Activated T-helper 1 cell treated with anti-CD3 and anti-CD28 coated beads, Interleukin-12 subunit alpha, Interleukin-12 subunit beta, Interleukin-2, Interleukin-4 antibody, amounts not matched to agents 30 ng/mL and 10 ng/mL and 1 ng/mL, durations not matched to agents 14 hours and 24 hours and 36 hours (primary cell): Measurements from ENCODE around the gene MRPS15. TPM values are rescaled to one million over a fixed set of nuclear protein-coding genes. Genes with fewer than 3 reads are reported as not detected.
A peak's percentile ranks its signal among the peaks of the same experiment; 100 is the strongest.
"Not testable (repeated sequence)": the region's sequence is repeated elsewhere in the genome, so short reads cannot be mapped to it uniquely, and the experiment has no call there.

Source experiments
- DNase-seq: peaks from one replicate; pipeline ENCODE4 v3.0.0; 2021; ENCODE audit warnings: low spot score
- H3K27ac Mint-ChIP-seq: one replicate; pipeline ENCODE4 v1.8.0; 2021; ENCODE audit warnings: mild to moderate bottlenecking, mixed read lengths
- H3K27me3 Mint-ChIP-seq: one replicate; pipeline ENCODE4 v1.8.0; 2022; ENCODE audit warnings: mild to moderate bottlenecking, moderate library complexity, mixed read lengths; ENCODE audit not compliant: insufficient read depth
- H3K36me3 Mint-ChIP-seq: one replicate; pipeline ENCODE4 v1.8.0; 2021; ENCODE audit warnings: low read depth, mixed read lengths
- H3K4me1 Mint-ChIP-seq: one replicate; pipeline ENCODE4 v1.8.0; 2021; ENCODE audit warnings: low read depth, mixed read lengths
- H3K4me3 Mint-ChIP-seq: one replicate; pipeline ENCODE4 v1.8.0; 2021; ENCODE audit warnings: mild to moderate bottlenecking, moderate library complexity, mixed read lengths
- H3K9me3 Mint-ChIP-seq: one replicate; pipeline ENCODE4 v1.8.0; 2021; ENCODE audit warnings: mixed read lengths
- intact Hi-C: fragments of 100-400 bp; cut with micrococcal nuclease; formaldehyde crosslinking; loops from one replicate; pipeline ENCODE4 v1.15.1; 2024
- total RNA-seq: library from RNA; stranded (reverse); gene quantifications from 2 replicates; pipeline ENCODE4 v1.2.3, GENCODE V29; 2022

The MRPS15 gene
- total RNA-seq, 1 donor from 2014 or later = 121 TPM

GRCh38 chr1:36480161-36480560 is 16.0 kb upstream of the MRPS15 start:
- intact Hi-C loops = no loop called here
- Mint-ChIP-seq H3K4me1 (peaks cover 21% of the 10 kb centered on the region), H3K27ac (no peak overlapping the region), H3K27me3 (no peaks in the 10 kb centered on the region), H3K36me3 (no peaks in the 10 kb centered on the region), H3K4me3 (no peak overlapping the region), H3K9me3 (no peaks in the 10 kb centered on the region)
- DNase-seq = no peak

- no peaks in the 10 kb centered on the region for H3K9me3 Mint-ChIP-seq
- no peaks in the 10 kb centered on the region for H3K36me3 Mint-ChIP-seq
- DNase-seq = no peak
- no peak overlapping the region for H3K4me3 Mint-ChIP-seq
- no peak overlapping the region for H3K27ac Mint-ChIP-seq
- intact Hi-C loops = no loop called here
- peaks cover 24% of the 10 kb centered on the region for H3K4me1 Mint-ChIP-seq
- H3K27me3 Mint-ChIP-seq = no peaks in the 10 kb centered on the region
Observed at GRCh38 chr1:36479505-36480051, 15.4 kb upstream of the MRPS15 start.

GRCh38 chr1:36477615-36478014 is 13.4 kb upstream of the MRPS15 start:
- H3K4me3 Mint-ChIP-seq = not testable (repeated sequence)

GRCh38 chr1:36476945-36477344 is 12.8 kb upstream of the MRPS15 start:
- Mint-ChIP-seq H3K4me1 (peaks cover 26% of the 10 kb centered on the region), H3K4me3 (no peak overlapping the region), H3K27ac (no peak overlapping the region), H3K36me3 (no peaks in the 10 kb centered on the region), H3K27me3 (no peaks in the 10 kb centered on the region), H3K9me3 (no peaks in the 10 kb centered on the region)
- intact Hi-C loops = no loop called here
- DNase-seq = no peak

More at GRCh38 chr1:36477615-36478014, 13.4 kb upstream of the MRPS15 start:
- H3K27ac Mint-ChIP-seq, H3K36me3 Mint-ChIP-seq, H3K9me3 Mint-ChIP-seq, intact Hi-C loops, DNase-seq, H3K27me3 Mint-ChIP-seq: not testable (repeated sequence)
- H3K4me1 Mint-ChIP-seq = peaks cover 32% of the 10 kb centered on the region

- no peaks in the 10 kb centered on the region for H3K36me3 Mint-ChIP-seq
- H3K9me3 Mint-ChIP-seq = no peaks in the 10 kb centered on the region
- peaks cover 21% of the 10 kb centered on the region for H3K4me1 Mint-ChIP-seq
- H3K27ac Mint-ChIP-seq = peak overlapping the region; percentile 21
- no peak for DNase-seq
- intact Hi-C loops = no loop called here
- H3K4me3 Mint-ChIP-seq = no peak overlapping the region
- no peaks in the 10 kb centered on the region for H3K27me3 Mint-ChIP-seq
Observed at GRCh38 chr1:36475910-36476604, 11.9 kb upstream of the MRPS15 start.

- Mint-ChIP-seq H3K36me3 (no peaks in the 10 kb centered on the region), H3K4me3 (no peak overlapping the region), H3K27me3 (no peaks in the 10 kb centered on the region), H3K4me1 (peaks cover 21% of the 10 kb centered on the region), H3K9me3 (no peaks in the 10 kb centered on the region), H3K27ac (no peak overlapping the region)
- intact Hi-C loops = no loop called here
- DNase-seq = no peak
Observed at GRCh38 chr1:36475341-36475740, 11.2 kb upstream of the MRPS15 start.

GRCh38 chr1:36472656-36473055 is 8.5 kb upstream of the MRPS15 start:
- Mint-ChIP-seq H3K4me1 (peaks cover 11% of the 10 kb centered on the region), H3K36me3 (no peaks in the 10 kb centered on the region), H3K27ac (no peak overlapping the region), H3K9me3 (no peaks in the 10 kb centered on the region), H3K27me3 (no peaks in the 10 kb centered on the region), H3K4me3 (no peak overlapping the region)
- no peak for DNase-seq
- intact Hi-C loops = no loop called here

GRCh38 chr1:36471830-36472641 is 7.9 kb upstream of the MRPS15 start:
- Mint-ChIP-seq H3K4me3 (no peak overlapping the region), H3K36me3 (no peaks in the 10 kb centered on the region), H3K27me3 (no peaks in the 10 kb centered on the region), H3K27ac (no peak overlapping the region), H3K9me3 (no peaks in the 10 kb centered on the region), H3K4me1 (peaks cover 11% of the 10 kb centered on the region)
- no peak for DNase-seq
- intact Hi-C loops = no loop called here

GRCh38 chr1:36469163-36469562 is 5.0 kb upstream of the MRPS15 start:
- intact Hi-C loops = loop anchor here (10.0 kb wide), 1 partner anchor 1226 kb away; the partner anchor contains the start of gene CDCA8
- no peaks in the 10 kb centered on the region for H3K36me3 Mint-ChIP-seq
- H3K27ac Mint-ChIP-seq = no peak overlapping the region
- no peak overlapping the region for H3K4me3 Mint-ChIP-seq
- H3K9me3 Mint-ChIP-seq = no peaks in the 10 kb centered on the region
- DNase-seq = no peak
- H3K4me1 Mint-ChIP-seq = peaks cover 23% of the 10 kb centered on the region
- H3K27me3 Mint-ChIP-seq = no peaks in the 10 kb centered on the region

- peaks cover 5% of the 10 kb centered on the region for H3K36me3 Mint-ChIP-seq
- no peak overlapping the region for H3K27ac Mint-ChIP-seq
Observed at GRCh38 chr1:36467700-36468455, 3.7 kb upstream of the MRPS15 start.

GRCh38 chr1:36467027-36467410 is 2.8 kb upstream of the MRPS15 start:
- intact Hi-C loops = loop anchor here (10.0 kb wide), 1 partner anchor 1228 kb away; the partner anchor contains the start of gene CDCA8

More at GRCh38 chr1:36467700-36468455, 3.7 kb upstream of the MRPS15 start:
- peaks cover 32% of the 10 kb centered on the region for H3K4me1 Mint-ChIP-seq
- no peak for DNase-seq
- intact Hi-C loops = loop anchor here (10.0 kb wide), 1 partner anchor 1227 kb away; the partner anchor contains the start of gene CDCA8
- H3K4me3 Mint-ChIP-seq = no peak overlapping the region
- H3K27me3 Mint-ChIP-seq = no peaks in the 10 kb centered on the region
- no peaks in the 10 kb centered on the region for H3K9me3 Mint-ChIP-seq

GRCh38 chr1:36466370-36467026 is 2.3 kb upstream of the MRPS15 start:
- Mint-ChIP-seq H3K9me3 (no peaks in the 10 kb centered on the region), H3K4me3 (no peak overlapping the region), H3K36me3 (peaks cover 12% of the 10 kb centered on the region), H3K27ac (no peak overlapping the region), H3K4me1 (peaks cover 44% of the 10 kb centered on the region), H3K27me3 (no peaks in the 10 kb centered on the region)
- intact Hi-C loops = loop anchor here (10.0 kb wide), 1 partner anchor 1228 kb away; the partner anchor contains the start of gene CDCA8
- DNase-seq = no peak

More at GRCh38 chr1:36467027-36467410, 2.8 kb upstream of the MRPS15 start:
- peaks cover 39% of the 10 kb centered on the region for H3K4me1 Mint-ChIP-seq
- no peak overlapping the region for H3K4me3 Mint-ChIP-seq
- peaks cover 9% of the 10 kb centered on the region for H3K36me3 Mint-ChIP-seq
- H3K27me3 Mint-ChIP-seq = no peaks in the 10 kb centered on the region
- no peaks in the 10 kb centered on the region for H3K9me3 Mint-ChIP-seq
- no peak overlapping the region for H3K27ac Mint-ChIP-seq
- DNase-seq = no peak
